Activated effector memory CD4-positive, alpha-beta T cell treated with Interleukin-2 at 50 U/mL for 16 hours (primary cell): ENCODE measurements around the gene KRTAP10-3.
"Not testable (repeated sequence)": the region's sequence is repeated elsewhere in the genome, so short reads cannot be mapped to it uniquely, and the experiment has no call there.

Experiments
- DNase-seq: peaks from one replicate; pipeline ENCODE4 v3.0.0-alpha.2; 2020

The KRTAP10-3 gene

GRCh38 chr21:44589586-44590305 is 31.2 kb upstream of the KRTAP10-3 start:
- DNase-seq, result no peak

- no peak for DNase-seq
Measured at GRCh38 chr21:44589094-44589493, 30.5 kb upstream of the KRTAP10-3 start.

- DNase-seq, result no peak
Measured at GRCh38 chr21:44585892-44586291, 27.3 kb upstream of the KRTAP10-3 start.

- DNase-seq, result no peak
Measured at GRCh38 chr21:44583800-44584147, 25.2 kb upstream of the KRTAP10-3 start.

- no peak for DNase-seq
Measured at GRCh38 chr21:44583089-44583799, 24.6 kb upstream of the KRTAP10-3 start.

- DNase-seq, result no peak
Measured at GRCh38 chr21:44582055-44582454, 23.5 kb upstream of the KRTAP10-3 start.

- no peak for DNase-seq
Measured at GRCh38 chr21:44581158-44581557, 22.6 kb upstream of the KRTAP10-3 start.

- not testable (repeated sequence) for DNase-seq
Measured at GRCh38 chr21:44580231-44580821, 21.7 kb upstream of the KRTAP10-3 start, which contains the start of gene KRTAP10-5. Gene KRTAP10-5 (minus strand): TSS chr21:44580604. CDS start chr21:44580578, 26 bp downstream.

GRCh38 chr21:44579833-44580144 is 21.2 kb upstream of the KRTAP10-3 start:
- DNase-seq, result no peak

GRCh38 chr21:44579056-44579832 is 20.6 kb upstream of the KRTAP10-3 start:
- DNase-seq, result no peak

GRCh38 chr21:44578371-44579055 is 19.9 kb upstream of the KRTAP10-3 start:
- DNase-seq, result no peak

GRCh38 chr21:44576025-44576420 is 17.4 kb upstream of the KRTAP10-3 start:
- DNase-seq, result no peak

GRCh38 chr21:44575307-44576024 is 16.9 kb upstream of the KRTAP10-3 start:
- DNase-seq, result no peak

GRCh38 chr21:44574457-44575306 is 16.1 kb upstream of the KRTAP10-3 start:
- DNase-seq, result no peak

- DNase-seq, result not testable (repeated sequence)
Measured at GRCh38 chr21:44573630-44574456, 15.2 kb upstream of the KRTAP10-3 start, which contains the start of gene KRTAP10-4. Gene KRTAP10-4 (plus strand): TSS chr21:44573729. CDS start chr21:44573759, 30 bp downstream.

GRCh38 chr21:44572959-44573583 is 14.5 kb upstream of the KRTAP10-3 start:
- no peak for DNase-seq

- DNase-seq, result no peak
Measured at GRCh38 chr21:44571844-44572782, 13.5 kb upstream of the KRTAP10-3 start.

GRCh38 chr21:44571296-44571695 is 12.7 kb upstream of the KRTAP10-3 start:
- no peak for DNase-seq
